Mucosa of gallbladder (tissue), 1 donor: ENCODE results near the gene GIPR. TPM values are rescaled to one million over a fixed set of nuclear protein-coding genes. Genes with fewer than 3 reads are reported as not detected.
"Not testable (repeated sequence)": the region's sequence is repeated elsewhere in the genome, so short reads cannot be mapped to it uniquely, and the experiment has no call there.

Source experiments
- DNase-seq: peaks from one replicate; pipeline ENCODE4 v3.0.0-alpha.2; 2020; ENCODE audit warnings: low spot score
- total RNA-seq: library from RNA; stranded (reverse); gene quantifications from one replicate; pipeline ENCODE4 v1.2.1, GENCODE V29; 2021
- donor health status: DM: no; HTN: no; CAD: no.

The GIPR gene
- total RNA-seq, 1 donor from 2014 or later, result 10.3 TPM

- peak; percentile 85 for DNase-seq
Observed at GRCh38 chr19:45645631-45646344, 22.2 kb upstream of the GIPR start.

- no peak for DNase-seq
Observed at GRCh38 chr19:45646345-45646698, 21.7 kb upstream of the GIPR start.

GRCh38 chr19:45650722-45651121, 17.3 kb upstream of the GIPR start:
- DNase-seq, result no peak

GRCh38 chr19:45653634-45654033, 14.4 kb upstream of the GIPR start:
- DNase-seq, result no peak

GRCh38 chr19:45655073-45655472, 12.9 kb upstream of the GIPR start:
- DNase-seq, result no peak

- no peak for DNase-seq
Observed at GRCh38 chr19:45657520-45658167, 10.4 kb upstream of the GIPR start.

GRCh38 chr19:45659096-45659729, 8.8 kb upstream of the GIPR start:
- no peak for DNase-seq

GRCh38 chr19:45660636-45661035, 7.4 kb upstream of the GIPR start:
- DNase-seq, result no peak

- no peak for DNase-seq
Observed at GRCh38 chr19:45663800-45664199, 4.2 kb upstream of the GIPR start.

- no peak for DNase-seq
Observed at GRCh38 chr19:45664575-45664974, 3.4 kb upstream of the GIPR start.

- DNase-seq, result no peak
Observed at GRCh38 chr19:45668342-45668871, 386 bp downstream of the GIPR start.

- peak; percentile 88 for DNase-seq
Observed at GRCh38 chr19:45670670-45671453, 2.8 kb downstream of the GIPR start.

- no peak for DNase-seq
Observed at GRCh38 chr19:45674946-45675345, 6.9 kb downstream of the GIPR start.

GRCh38 chr19:45676851-45677263, 8.8 kb downstream of the GIPR start:
- DNase-seq, result no peak

- DNase-seq, result peak; percentile 95
Observed at GRCh38 chr19:45677351-45678230, 9.6 kb downstream of the GIPR start.

GRCh38 chr19:45681391-45682015, 13.5 kb downstream of the GIPR start:
- peak; percentile 91 for DNase-seq

- no peak for DNase-seq
Observed at GRCh38 chr19:45682117-45682516, 14.1 kb downstream of the GIPR start.

- DNase-seq, result no peak
Observed at GRCh38 chr19:45682908-45683307, 14.9 kb downstream of the GIPR start.

- DNase-seq, result not testable (repeated sequence)
Observed at GRCh38 chr19:45685045-45685444, 17.0 kb downstream of the GIPR start.

GRCh38 chr19:45687599-45687998, 19.6 kb downstream of the GIPR start:
- DNase-seq, result no peak
